IgD-negative memory B cell (primary cell): ENCODE results near the gene FUBP1. TPM values are rescaled to one million over a fixed set of nuclear protein-coding genes. Genes with fewer than 3 reads are reported as not detected.

ENCODE experiments used
- H3K27ac Mint-ChIP-seq, 3 donors: one replicate each; pipeline ENCODE4 v1.8.0; 2020 to 2022; ENCODE audit warnings: mild to moderate bottlenecking in 3 of 3, mixed read lengths in 3 of 3, moderate library complexity in 1 of 3
- H3K27me3 Mint-ChIP-seq: one replicate; pipeline ENCODE4 v1.8.0; 2021; ENCODE audit warnings: mixed read lengths
- H3K36me3 Mint-ChIP-seq: one replicate; pipeline ENCODE4 v1.8.0; 2020; ENCODE audit warnings: mild to moderate bottlenecking, mixed read lengths
- H3K4me1 Mint-ChIP-seq, 3 donors: one replicate each; pipeline ENCODE4 v1.8.0; 2020 to 2022; ENCODE audit warnings: mixed read lengths in 3 of 3, mild to moderate bottlenecking in 1 of 3
- H3K4me3 Mint-ChIP-seq, 4 donors: one replicate each; pipeline ENCODE4 v1.8.0; 2020 to 2022; ENCODE audit warnings: mild to moderate bottlenecking in 4 of 4, mixed read lengths in 4 of 4, moderate library complexity in 3 of 4
- H3K9me3 Mint-ChIP-seq, 3 donors: one replicate each; pipeline ENCODE4 v1.8.0; 2020 to 2021; ENCODE audit warnings: mixed read lengths in 3 of 3, mild to moderate bottlenecking in 1 of 3
- polyA plus RNA-seq: library from polyadenylated mRNA; unstranded; fragments of 300-500 nt; fragmentation: Illumina TruSeq; gene quantifications from one replicate; pipeline ENCODE4 v1.2.3, GENCODE V29; 2021

The FUBP1 gene
- polyA plus RNA-seq, 1 donor from 2014 or later, result 48.2 TPM

DNA sequence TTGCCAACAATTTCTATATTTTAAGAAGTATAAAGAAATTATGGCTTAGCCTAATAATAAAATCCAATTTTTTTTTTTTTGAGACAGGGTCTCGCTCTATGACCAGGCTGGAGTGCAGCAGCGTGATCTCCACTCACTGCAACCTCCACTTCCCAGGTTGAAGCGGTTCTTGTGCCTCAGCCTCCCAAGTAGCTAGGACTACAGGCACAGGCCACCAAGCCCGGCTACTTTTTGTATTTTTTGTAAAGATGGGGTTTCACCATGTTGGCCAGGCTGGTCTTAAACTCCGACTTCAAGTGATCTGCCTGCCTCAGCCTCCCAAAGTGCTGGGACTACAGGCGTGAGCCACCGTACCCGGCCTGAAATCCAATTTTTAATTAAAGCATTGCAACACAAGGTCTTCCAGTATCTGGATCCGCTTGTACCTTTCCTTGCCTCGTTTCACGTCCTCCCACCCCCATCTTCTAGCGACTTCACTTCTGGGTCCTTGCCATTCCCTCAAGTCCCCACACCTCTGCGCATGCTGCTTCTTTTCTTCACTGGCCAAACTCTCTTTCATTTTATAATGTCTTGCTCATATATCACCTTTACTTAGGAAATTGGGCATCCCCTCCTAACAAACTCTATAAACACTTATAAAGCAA, 2.3 kb downstream of the FUBP1 start:
- Mint-ChIP-seq H3K27ac (peak overlapping the region in 1 of 3 donors; percentile 21), H3K4me3 (peak overlapping the region in 1 of 4 donors; percentile 87), H3K27me3 (no peaks in the 10 kb centered on the region), H3K4me1 (peaks cover 35 to 40% (median 38%) of the 10 kb centered on the region in 3 donors), H3K36me3 (peaks cover 1% of the 10 kb centered on the region), H3K9me3 (no peaks in the 10 kb centered on the region)

DNA sequence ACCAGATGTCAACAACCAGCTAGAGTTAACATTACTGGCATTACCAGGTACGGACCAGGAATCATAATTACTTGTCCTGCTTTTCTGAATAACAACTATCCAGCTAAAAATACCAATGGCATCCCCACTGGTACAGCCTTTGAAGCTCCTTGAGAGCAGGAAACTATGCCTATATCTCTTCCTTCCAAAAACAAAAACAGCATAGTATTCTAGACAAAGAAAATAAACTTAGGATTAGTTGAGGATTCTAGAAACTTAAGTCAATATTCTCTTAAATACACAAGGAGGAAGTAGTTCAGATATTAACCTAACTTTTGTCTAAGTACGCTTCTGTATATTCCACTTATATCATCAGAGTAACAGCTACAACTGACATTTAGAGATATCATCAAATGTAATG, 3.0 kb downstream of the FUBP1 start:
- Mint-ChIP-seq H3K27me3 (no peaks in the 10 kb centered on the region), H3K36me3 (peaks cover 5% of the 10 kb centered on the region), H3K9me3 (no peaks in the 10 kb centered on the region), H3K27ac (peak overlapping the region in 2 of 3 donors; percentile 21 to 50), H3K4me3 (peak overlapping the region in 3 of 4 donors; percentile 59 to 87 (median 72)), H3K4me1 (peaks cover 39 to 46% (median 43%) of the 10 kb centered on the region in 3 donors)

DNA sequence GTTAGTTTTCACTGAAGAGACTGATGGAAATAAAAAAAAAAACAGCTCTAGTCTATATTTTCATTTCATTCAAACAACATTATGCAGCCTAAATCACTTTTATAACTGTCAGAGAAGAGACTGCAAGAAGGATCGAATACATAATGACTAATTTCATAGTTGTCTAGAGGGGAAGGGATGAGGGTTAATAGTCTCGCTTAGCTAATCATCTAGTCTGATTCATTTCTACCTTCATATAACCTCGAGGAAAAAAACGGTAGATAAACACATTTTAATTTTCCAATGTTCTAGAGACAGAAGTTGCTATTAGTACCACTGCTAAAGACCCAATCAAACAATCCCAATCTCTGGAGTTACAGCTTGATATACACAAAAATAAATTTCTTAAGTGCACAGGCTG, 3.5 kb downstream of the FUBP1 start:
- H3K36me3 Mint-ChIP-seq, result peaks cover 5% of the 10 kb centered on the region
- H3K27ac Mint-ChIP-seq, result peak overlapping the region in 2 of 3 donors; percentile 8 to 50
- H3K4me3 Mint-ChIP-seq, result peak overlapping the region in 3 of 4 donors; percentile 59 to 87 (median 72)
- H3K9me3 Mint-ChIP-seq, result no peaks in the 10 kb centered on the region
- no peaks in the 10 kb centered on the region for H3K27me3 Mint-ChIP-seq
- H3K4me1 Mint-ChIP-seq, result peaks cover 40 to 43% (median 40%) of the 10 kb centered on the region in 3 donors

DNA sequence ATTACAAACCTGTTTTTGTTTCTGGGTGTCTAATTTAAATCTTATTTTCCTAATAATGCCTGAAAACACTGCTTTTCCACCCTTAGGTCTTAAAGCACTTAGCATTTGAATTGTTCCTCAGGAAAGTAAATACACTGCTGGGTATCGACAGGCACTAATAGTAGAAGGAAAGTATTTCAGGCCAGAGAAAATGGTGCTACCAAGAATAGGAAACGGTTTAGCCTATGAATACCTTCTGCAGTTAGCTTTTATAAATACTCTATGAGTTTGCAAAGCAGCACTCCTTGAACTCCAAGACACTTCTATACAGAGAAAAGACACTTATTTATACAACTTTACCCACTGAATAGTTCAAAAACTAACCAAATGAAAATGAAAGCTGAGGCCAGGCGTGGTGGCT, 6.8 kb downstream of the FUBP1 start:
- Mint-ChIP-seq H3K36me3 (peaks cover 5% of the 10 kb centered on the region), H3K4me1 (peaks cover 42 to 46% (median 45%) of the 10 kb centered on the region in 3 donors), H3K4me3 (peak overlapping the region in 3 of 4 donors; percentile 32 to 76 (median 58)), H3K9me3 (no peaks in the 10 kb centered on the region), H3K27ac (peak overlapping the region in 2 of 3 donors; percentile 10 to 64), H3K27me3 (no peaks in the 10 kb centered on the region)

DNA sequence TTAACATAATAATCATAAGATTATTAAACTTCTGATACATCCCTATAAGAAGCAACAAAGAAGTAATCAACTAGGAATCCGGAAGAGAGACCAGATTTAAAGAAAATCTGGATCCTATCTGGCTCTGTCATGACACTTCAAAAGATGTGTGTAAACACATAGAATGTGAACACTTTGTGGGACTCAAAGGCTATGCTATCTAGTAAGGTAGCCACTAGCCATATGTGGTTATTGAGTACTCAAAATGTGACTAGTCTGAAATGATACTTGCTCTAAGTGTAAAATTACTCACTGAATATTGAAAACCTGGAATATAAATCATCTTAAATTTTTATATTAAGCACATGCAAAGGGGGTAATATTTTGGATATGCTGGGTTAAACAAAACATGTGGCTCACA, 8.7 kb downstream of the FUBP1 start:
- H3K4me1 Mint-ChIP-seq, result peaks cover 30 to 34% (median 33%) of the 10 kb centered on the region in 3 donors

DNA sequence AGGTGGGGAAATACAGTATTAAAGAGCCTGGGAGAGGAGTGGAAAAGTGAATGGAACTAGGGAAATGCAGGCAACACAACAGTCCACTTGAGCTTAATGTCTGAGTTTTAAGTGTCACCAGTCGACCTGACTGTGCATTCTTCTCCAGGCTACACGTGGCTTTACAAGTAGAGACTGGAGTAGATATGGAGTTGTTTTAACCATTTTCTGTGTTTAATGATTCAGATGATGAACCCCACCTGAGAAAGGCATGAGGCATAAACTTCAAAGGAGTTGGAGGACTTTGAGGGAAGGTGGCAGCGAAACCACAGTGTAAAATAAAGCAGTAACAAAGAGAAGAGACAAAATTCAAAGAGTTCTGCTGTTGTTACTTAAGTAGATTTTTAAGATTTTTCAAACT, 12.6 kb downstream of the FUBP1 start:
- Mint-ChIP-seq H3K4me1 (peaks cover 13 to 15% (median 14%) of the 10 kb centered on the region in 3 donors), H3K4me3 (peak overlapping the region in 1 of 4 donors; percentile 44), H3K27me3 (no peaks in the 10 kb centered on the region), H3K9me3 (no peaks in the 10 kb centered on the region), H3K36me3 (peaks cover 4% of the 10 kb centered on the region), H3K27ac (peak overlapping the region in 1 of 3 donors; percentile 82)

More for the DNA sequence above, 8.7 kb downstream of the FUBP1 start:
- H3K4me3 Mint-ChIP-seq, result peak overlapping the region in 1 of 4 donors; percentile 9
- no peak overlapping the region for H3K27ac Mint-ChIP-seq
- no peaks in the 10 kb centered on the region for H3K9me3 Mint-ChIP-seq
- peaks cover 5% of the 10 kb centered on the region for H3K36me3 Mint-ChIP-seq
- H3K27me3 Mint-ChIP-seq, result no peaks in the 10 kb centered on the region

DNA sequence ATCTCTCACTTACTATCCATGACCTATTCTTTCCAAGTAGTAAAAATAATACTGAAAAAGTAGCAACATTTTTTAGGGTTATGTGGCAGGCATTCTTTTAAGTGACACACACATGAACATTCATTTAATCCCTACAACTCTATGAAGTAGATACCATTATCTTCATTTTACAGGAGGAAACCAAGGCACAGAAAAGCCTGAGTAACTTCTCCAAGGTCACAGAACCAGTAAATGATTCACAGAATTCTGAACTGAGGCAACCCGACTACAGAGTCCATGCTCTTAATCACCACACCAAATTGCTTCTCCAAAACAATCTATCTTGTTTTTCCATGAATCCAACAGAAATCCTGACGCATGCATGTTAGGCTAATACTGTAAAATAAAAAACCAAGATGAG, 17.5 kb downstream of the FUBP1 start:
- Mint-ChIP-seq H3K4me1 (peaks cover 2 to 10% (median 8%) of the 10 kb centered on the region in 3 donors), H3K27me3 (no peaks in the 10 kb centered on the region), H3K9me3 (no peaks in the 10 kb centered on the region), H3K4me3 (no peak overlapping the region), H3K27ac (no peak overlapping the region), H3K36me3 (peaks cover 5% of the 10 kb centered on the region)

DNA sequence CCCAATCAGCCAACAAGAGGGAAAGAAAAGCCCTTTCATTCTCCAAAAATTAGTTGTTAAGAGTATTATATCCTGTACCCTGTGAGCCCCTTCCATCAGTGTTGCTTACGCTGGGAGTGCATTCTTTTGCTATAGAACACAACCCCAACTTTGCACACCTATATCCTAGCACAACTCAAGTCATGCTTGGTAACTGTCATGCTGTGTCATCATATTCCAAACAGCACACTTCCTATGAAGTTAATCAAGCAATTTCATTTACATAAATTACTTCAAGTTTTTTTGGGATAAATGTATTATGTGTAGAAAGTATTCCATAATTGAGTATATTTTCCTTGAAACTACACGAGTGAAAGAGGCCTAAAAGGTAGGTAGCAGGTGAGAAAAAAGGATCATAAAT, 20.0 kb downstream of the FUBP1 start:
- no peaks in the 10 kb centered on the region for H3K9me3 Mint-ChIP-seq
- no peak overlapping the region for H3K27ac Mint-ChIP-seq
- no peaks in the 10 kb centered on the region for H3K27me3 Mint-ChIP-seq
- H3K36me3 Mint-ChIP-seq, result peaks cover 8% of the 10 kb centered on the region
- H3K4me1 Mint-ChIP-seq, result peaks cover 2 to 10% (median 4%) of the 10 kb centered on the region in 3 donors
- H3K4me3 Mint-ChIP-seq, result no peak overlapping the region

DNA sequence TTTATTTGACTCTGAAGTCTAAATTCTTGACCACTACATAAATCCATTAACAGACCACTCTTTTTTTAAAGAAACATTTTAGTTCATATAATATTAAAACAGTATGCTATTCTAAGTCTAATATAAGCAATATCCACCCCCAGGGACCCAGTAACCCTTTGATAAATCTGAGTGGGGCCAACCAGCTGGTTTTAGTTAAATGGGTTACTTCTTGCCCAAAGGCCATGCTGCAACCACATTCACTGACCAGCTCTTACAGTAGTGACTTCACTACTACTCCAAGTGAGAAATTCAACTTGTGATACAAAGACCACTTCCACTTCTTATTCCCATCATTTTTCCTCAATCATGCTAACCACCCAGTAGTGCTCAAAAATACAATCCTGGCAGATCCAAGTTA, 20.5 kb downstream of the FUBP1 start:
- peaks cover 2 to 10% (median 4%) of the 10 kb centered on the region in 3 donors for H3K4me1 Mint-ChIP-seq
- no peaks in the 10 kb centered on the region for H3K27me3 Mint-ChIP-seq
- H3K27ac Mint-ChIP-seq, result no peak overlapping the region
- no peaks in the 10 kb centered on the region for H3K9me3 Mint-ChIP-seq
- no peak overlapping the region for H3K4me3 Mint-ChIP-seq
- H3K36me3 Mint-ChIP-seq, result peaks cover 6% of the 10 kb centered on the region

DNA sequence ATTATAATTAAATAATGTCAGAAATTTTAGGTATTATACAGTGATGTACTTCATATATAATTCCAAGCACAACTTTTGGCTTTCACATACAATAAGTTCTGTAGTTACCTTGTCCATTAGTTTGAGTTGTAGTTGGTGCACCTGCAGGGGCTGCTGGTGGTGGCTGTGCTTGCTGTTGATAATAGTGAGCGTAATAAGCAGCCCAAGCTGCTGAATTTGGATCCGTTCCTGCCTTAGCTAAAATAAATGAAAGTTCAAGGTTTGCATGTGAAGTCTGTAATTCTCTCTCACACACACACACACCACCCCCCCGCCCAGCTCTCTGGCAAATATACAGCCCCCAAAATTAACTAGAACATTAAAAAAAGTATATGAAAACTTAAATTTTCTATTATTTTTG, 22.4 kb downstream of the FUBP1 start:
- H3K9me3 Mint-ChIP-seq, result no peaks in the 10 kb centered on the region
- peaks cover 8 to 16% (median 14%) of the 10 kb centered on the region in 3 donors for H3K4me1 Mint-ChIP-seq
- H3K27ac Mint-ChIP-seq, result no peak overlapping the region
- no peaks in the 10 kb centered on the region for H3K27me3 Mint-ChIP-seq
- H3K4me3 Mint-ChIP-seq, result no peak overlapping the region
- H3K36me3 Mint-ChIP-seq, result peaks cover 9% of the 10 kb centered on the region

DNA sequence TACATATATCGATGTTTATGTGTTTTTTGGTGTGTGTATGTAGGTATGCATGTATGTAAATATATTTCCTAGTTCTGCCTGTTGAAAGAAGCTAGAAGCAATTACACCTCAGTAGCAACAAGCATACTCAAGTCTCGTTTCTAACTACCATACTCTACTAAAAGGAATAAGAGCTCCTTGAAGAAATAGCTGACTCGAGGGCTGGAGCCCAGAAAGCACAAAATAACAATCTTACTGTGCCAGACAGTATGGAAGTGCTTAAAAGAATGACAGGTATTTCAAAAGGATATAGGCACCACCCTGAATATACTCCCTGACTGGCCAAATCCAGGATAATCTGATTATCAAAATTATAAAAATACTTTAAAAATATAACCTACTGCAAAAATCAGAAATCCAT, 23.2 kb downstream of the FUBP1 start:
- no peak overlapping the region for H3K4me3 Mint-ChIP-seq
- no peak overlapping the region for H3K27ac Mint-ChIP-seq
- H3K4me1 Mint-ChIP-seq, result peaks cover 16 to 20% (median 18%) of the 10 kb centered on the region in 3 donors

DNA sequence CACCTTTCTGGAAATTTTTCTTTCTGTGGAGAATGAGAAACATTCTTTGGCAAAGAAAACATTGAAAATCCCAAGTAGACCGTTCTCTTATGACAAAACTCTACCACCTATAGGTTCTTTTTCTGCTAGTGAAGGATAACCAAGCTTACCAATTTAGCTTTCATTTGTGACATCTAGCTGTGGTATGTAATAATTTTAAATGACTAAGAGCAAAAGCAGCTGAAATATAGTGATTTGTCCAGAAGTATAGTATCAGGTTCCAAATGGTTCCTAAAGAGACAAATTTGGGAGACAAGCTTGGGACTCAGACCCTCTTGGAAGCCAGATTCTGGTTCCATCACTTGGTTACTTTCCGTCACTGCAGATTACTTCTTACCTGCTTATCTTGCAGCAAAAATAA, 24.4 kb downstream of the FUBP1 start:
- no peak overlapping the region for H3K27ac Mint-ChIP-seq

More for the DNA sequence above, 23.2 kb downstream of the FUBP1 start:
- Mint-ChIP-seq H3K9me3 (no peaks in the 10 kb centered on the region), H3K27me3 (peaks cover 1% of the 10 kb centered on the region), H3K36me3 (peaks cover 9% of the 10 kb centered on the region)

DNA sequence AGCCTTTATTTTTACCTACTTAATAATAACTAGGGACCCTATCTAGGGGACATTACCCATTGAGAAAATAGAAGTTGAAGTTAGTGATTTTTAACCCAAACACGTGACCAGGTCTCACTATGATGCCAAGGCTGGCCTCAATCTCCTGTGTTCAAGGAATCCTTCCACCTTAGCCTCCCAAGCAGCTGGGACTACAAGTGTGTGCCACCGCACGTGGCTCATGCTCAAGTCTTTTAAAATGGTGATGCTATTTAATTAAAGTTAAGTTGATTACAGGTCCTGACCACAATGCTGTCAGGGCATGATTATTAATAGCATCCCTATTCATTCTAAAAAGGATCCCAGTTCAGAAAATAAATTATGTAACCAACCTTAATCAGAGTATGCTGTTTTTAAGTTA, 25.0 kb downstream of the FUBP1 start:
- Mint-ChIP-seq H3K4me1 (peaks cover 22 to 28% (median 28%) of the 10 kb centered on the region in 3 donors), H3K27me3 (peaks cover 1% of the 10 kb centered on the region), H3K36me3 (peaks cover 11% of the 10 kb centered on the region), H3K4me3 (no peak overlapping the region), H3K9me3 (no peaks in the 10 kb centered on the region), H3K27ac (peak overlapping the region in 1 of 3 donors; percentile 55)

More for the DNA sequence above, 24.4 kb downstream of the FUBP1 start:
- peaks cover 18 to 24% (median 22%) of the 10 kb centered on the region in 3 donors for H3K4me1 Mint-ChIP-seq
- H3K9me3 Mint-ChIP-seq, result no peaks in the 10 kb centered on the region
- no peak overlapping the region for H3K4me3 Mint-ChIP-seq
- H3K27me3 Mint-ChIP-seq, result peaks cover 1% of the 10 kb centered on the region
- H3K36me3 Mint-ChIP-seq, result peaks cover 11% of the 10 kb centered on the region

DNA sequence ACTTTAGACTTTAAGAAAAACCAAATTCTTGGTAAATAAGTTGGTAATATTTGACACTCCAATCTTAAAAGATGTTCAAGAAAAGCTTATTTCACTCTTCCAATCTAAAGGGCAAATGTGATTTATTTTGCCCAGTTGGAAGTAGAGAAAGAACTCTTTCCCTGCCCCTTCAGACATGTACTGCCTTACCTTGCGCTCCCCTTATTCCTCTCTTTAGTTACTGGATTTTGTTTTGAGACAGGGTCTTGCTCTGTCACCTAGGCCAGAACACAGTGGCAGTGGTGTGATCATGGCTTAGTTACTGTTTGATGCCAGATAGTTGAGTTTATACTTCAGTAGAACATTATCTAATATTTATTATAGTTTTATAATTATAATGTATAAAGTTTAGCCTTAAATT, 27.5 kb downstream of the FUBP1 start:
- Mint-ChIP-seq H3K27me3 (peaks cover 1% of the 10 kb centered on the region), H3K36me3 (peaks cover 11% of the 10 kb centered on the region), H3K4me1 (peaks cover 29 to 32% (median 30%) of the 10 kb centered on the region in 3 donors), H3K27ac (no peak overlapping the region), H3K4me3 (peak overlapping the region in 2 of 4 donors; percentile 60 to 85), H3K9me3 (no peaks in the 10 kb centered on the region)

DNA sequence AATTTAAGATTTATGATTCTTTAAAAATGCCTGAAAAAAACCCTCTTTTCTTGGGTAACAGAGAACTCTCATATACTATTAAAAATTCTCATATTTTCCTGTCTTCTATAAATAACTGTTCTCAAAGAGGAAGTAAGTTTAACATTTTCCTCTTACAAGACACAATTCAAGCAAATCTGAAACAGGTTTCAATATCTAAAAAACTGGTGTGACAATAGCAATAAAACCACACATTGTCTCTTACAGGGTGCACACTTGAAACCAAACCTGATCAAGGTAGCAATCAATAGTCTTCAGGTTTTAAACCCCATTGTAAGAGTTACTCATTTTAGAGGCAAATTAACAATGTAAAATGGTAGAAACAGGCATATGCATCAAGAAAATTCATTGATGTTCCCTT, 28.0 kb downstream of the FUBP1 start:
- Mint-ChIP-seq H3K27ac (peak overlapping the region; percentile 45 to 82 (median 63)), H3K27me3 (peaks cover 1% of the 10 kb centered on the region), H3K9me3 (no peaks in the 10 kb centered on the region), H3K4me3 (peak overlapping the region in 3 of 4 donors; percentile 23 to 85 (median 60)), H3K36me3 (peaks cover 11% of the 10 kb centered on the region), H3K4me1 (peaks cover 29 to 32% (median 30%) of the 10 kb centered on the region in 3 donors)
